K562 (cell line): Measurements from ENCODE around the gene SFXN3. TPM values are rescaled to one million over a fixed set of nuclear protein-coding genes. Genes with fewer than 3 reads are reported as not detected.

Experiments used
- ARID3B ChIP-seq: fragments of 250-450 bp; sonication (Bioruptor Pico); IDR thresholded peaks from 2 replicates; pipeline ENCODE4 v1.4.0; 2020; ENCODE audit warnings: borderline replicate concordance
- ETS1 ChIP-seq: conservative IDR thresholded peaks from 2 replicates; pipeline ENCODE4 v1.6.1; 2011; ENCODE audit warnings: low read depth, mild to moderate bottlenecking, low read length; ENCODE audit not compliant: control insufficient read depth
- MAZ ChIP-seq, 2 experiments: fragments of 450-650 bp in 1 of 2; sonication (generic) in 1 of 2; formaldehyde crosslinking; IDR thresholded peaks in 1 of 2; conservative IDR thresholded peaks in 1 of 2; 2 replicates each; pipeline versions ENCODE4 v1.4.0 to v1.5.0; 2020; ENCODE audit warnings: mild to moderate bottlenecking in 1 of 2, missing genetic modification reagents in 1 of 2
- PRDM10 ChIP-seq: fragments of 450-650 bp; IDR thresholded peaks from 2 replicates; pipeline ENCODE4 v1.6.1; 2018; ENCODE audit not compliant: partially characterized antibody
- REST ChIP-seq, 2 experiments: fragments of 450-650 bp; formaldehyde crosslinking in 1 of 2; IDR thresholded peaks; 2 replicates each; pipeline versions ENCODE4 v1.4.0 to v1.6.1; 2014 to 2020; ENCODE audit warnings: mild to moderate bottlenecking in 2 of 2, borderline replicate concordance in 1 of 2, low read depth in 1 of 2
- STAG1 ChIP-seq: sonication (generic); formaldehyde crosslinking; IDR thresholded peaks from 2 replicates; pipeline ENCODE4 v1.5.0; 2020; ENCODE audit warnings: missing genetic modification reagents, borderline replicate concordance
- ZNF277 ChIP-seq: fragments of 250-450 bp; sonication (Bioruptor Pico); IDR thresholded peaks from 2 replicates; pipeline ENCODE4 v1.8.0; 2022; ENCODE audit warnings: inconsistent platforms, mild to moderate bottlenecking, moderate library complexity, borderline replicate concordance
- ZNF75A ChIP-seq: fragments of 450-650 bp; formaldehyde crosslinking; IDR thresholded peaks from 2 replicates; pipeline ENCODE4 v1.4.0; 2020; ENCODE audit warnings: mild to moderate bottlenecking
- polyA plus RNA-seq, 8 experiments: library from polyadenylated mRNA; depleted of rRNA in 4 of 8; stranded (reverse) in 5 of 8; unstranded in 3 of 8; fragments of >200 nt; fragmentation: Nextera tagmentation in 2 of 8; fragmentation: Illumina TruSeq in 1 of 8; extraction: Ambion mirVana in 2 of 8; extraction: Trizol in 1 of 8; gene quantifications; 2 replicates each; pipeline versions ENCODE4 v1.2.1 to v1.2.3, GENCODE V29; 2011 to 2014; ENCODE audit warnings: inconsistent platforms in 1 of 8, missing spikeins in 1 of 8
- total RNA-seq, 7 experiments: library from RNA; depleted of rRNA in 6 of 7; stranded (reverse); fragments of >200 nt in 6 of 7; fragmentation: Illumina TruSeq in 2 of 7; extraction: Trizol in 2 of 7; gene quantifications; 2 replicates each; pipeline versions ENCODE4 v1.2.1 to v1.2.3, GENCODE V29; 2011 to 2021; ENCODE audit warnings: low replicate concordance in 1 of 7

SFXN3 gene
- total and polyA plus RNA-seq, 9 of the 15 experiments (the other 6 are each of a cell fraction or from before 2014, with no cell fraction given) = 0.24 to 4.6 (median 0.86) TPM

GRCh38 chr10:100996678-100997359, 34.2 kb upstream of the SFXN3 start (continued):
- TF ChIP-seq REST (IDR thresholded peaks at IDR 0.05; ENCODE audit: borderline replicate concordance) = peak; percentile 15; the same call in 1 of the 2 replicates
- no peak for TF ChIP-seq REST (CRISPR knock-in tag; IDR thresholded peaks at IDR 0.05; ENCODE audit: low read depth)
- TF ChIP-seq STAG1 (CRISPR knock-in tag) = no peak
- no peak for TF ChIP-seq ZNF75A
- TF ChIP-seq ETS1 = 0 out of 2 replicates have a peak, but pooled peaks have one; percentile 53
- TF ChIP-seq ARID3B = no peak
- TF ChIP-seq PRDM10 = no peak
- TF ChIP-seq MAZ (CRISPR knock-in tag; conservative IDR thresholded peaks at IDR 0.05 in 1 of 2, IDR thresholded peaks at IDR 0.05 in 1 of 2) = 0 out of 4 replicates have a peak, but pooled peaks of 1 of the 2 experiments have one; percentile 8
- TF ChIP-seq ZNF277 (CRISPR knock-in tag) = no peak
